ENCODE results near the gene MRE11. TPM values are rescaled to one million over a fixed set of nuclear protein-coding genes. Genes with fewer than 3 reads are reported as not detected.

MRE11 gene
- total RNA-seq, 1 donor from 2014 or later = 40.5 TPM

DNA sequence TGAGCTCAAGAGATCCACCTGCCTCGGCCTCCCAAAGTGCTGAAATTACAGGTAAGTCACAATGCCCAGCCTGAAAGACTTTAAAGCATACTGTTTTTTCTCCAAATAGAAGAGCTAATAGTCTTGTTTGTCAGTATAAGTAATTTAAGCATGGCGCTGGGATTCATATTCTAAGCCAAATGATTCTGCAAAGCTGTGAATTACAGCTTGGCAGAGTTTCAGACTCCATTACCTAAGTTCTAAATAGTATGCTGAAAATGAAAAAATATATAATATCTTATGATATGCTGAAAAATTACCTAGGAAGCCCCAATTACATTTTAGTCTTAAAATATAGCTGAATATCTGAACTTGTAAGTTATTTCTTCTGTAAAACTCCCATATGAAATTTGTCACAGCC lies 39.3 kb downstream of the MRE11 start:
- DNase-seq (ENCODE audit: extremely low spot score in 2 of 2) = no peak
- intact Hi-C loops (cut with DNase I) = no loop called here
- no peak overlapping the region for H3K27ac ChIP-seq
- peaks cover 6% of the 10 kb centered on the region for H3K4me1 ChIP-seq
- peaks cover 0 to under 1% of the 10 kb centered on the region in 2 donors for H3K36me3 ChIP-seq
- no peak overlapping the region for H3K4me3 ChIP-seq
- H3K27me3 ChIP-seq = no peaks in the 10 kb centered on the region
- TF ChIP-seq CTCF (IDR thresholded peaks at IDR 0.05) (no peak), POLR2A (IDR thresholded peaks at IDR 0.05) (no peak), POLR2AphosphoS5 (IDR thresholded peaks at IDR 0.05; ENCODE audit: insufficient read depth in 1 of 2, low read depth in 1 of 2) (no peak)
- no peaks in the 10 kb centered on the region for H3K9me3 ChIP-seq

DNA sequence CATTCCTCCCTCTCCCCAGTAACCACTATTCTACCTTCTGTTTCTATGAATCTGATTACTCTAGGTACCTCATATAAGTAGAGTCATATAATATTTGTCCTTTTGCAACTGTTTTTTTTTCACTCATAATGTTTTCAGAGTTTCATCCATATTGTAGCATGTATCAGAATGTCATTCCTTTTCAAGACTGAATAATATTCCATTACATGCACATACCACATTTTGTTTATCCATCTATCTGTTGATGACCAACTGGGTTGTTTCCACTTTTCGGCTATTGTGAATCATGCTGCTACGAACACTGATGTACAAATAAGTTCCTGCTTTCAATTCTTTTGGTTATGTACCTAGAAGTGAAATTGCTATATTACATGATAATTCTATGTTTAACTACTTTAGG lies 40.7 kb downstream of the MRE11 start:
- H3K4me3 ChIP-seq = no peak overlapping the region
- H3K36me3 ChIP-seq = no peaks in the 10 kb centered on the region
- H3K9me3 ChIP-seq = no peaks in the 10 kb centered on the region
- intact Hi-C loops (cut with DNase I) = no loop called here
- TF ChIP-seq CTCF (IDR thresholded peaks at IDR 0.05) (no peak), POLR2AphosphoS5 (IDR thresholded peaks at IDR 0.05; ENCODE audit: insufficient read depth in 1 of 2, low read depth in 1 of 2) (no peak), POLR2A (IDR thresholded peaks at IDR 0.05) (no peak)
- H3K27me3 ChIP-seq = no peaks in the 10 kb centered on the region
- DNase-seq (ENCODE audit: extremely low spot score in 2 of 2) = no peak
- peaks cover 6% of the 10 kb centered on the region for H3K4me1 ChIP-seq
- no peak overlapping the region for H3K27ac ChIP-seq

GRCh38 chr11:94450048-94450447 lies 43.6 kb downstream of the MRE11 start:
- H3K4me3 ChIP-seq = no peak overlapping the region
- H3K36me3 ChIP-seq = peaks cover 0 to 21% of the 10 kb centered on the region in 2 donors
- H3K27ac ChIP-seq = no peak overlapping the region
- peaks cover 6% of the 10 kb centered on the region for H3K4me1 ChIP-seq
- no peaks in the 10 kb centered on the region for H3K27me3 ChIP-seq
- intact Hi-C loops (cut with DNase I) = no loop called here
- TF ChIP-seq POLR2A (IDR thresholded peaks at IDR 0.05) = no peak
- no peak for TF ChIP-seq CTCF (IDR thresholded peaks at IDR 0.05)
- no peak for TF ChIP-seq POLR2AphosphoS5 (IDR thresholded peaks at IDR 0.05; ENCODE audit: insufficient read depth in 1 of 2, low read depth in 1 of 2)
- no peak for DNase-seq (ENCODE audit: extremely low spot score in 2 of 2)
- H3K9me3 ChIP-seq = no peaks in the 10 kb centered on the region

DNA sequence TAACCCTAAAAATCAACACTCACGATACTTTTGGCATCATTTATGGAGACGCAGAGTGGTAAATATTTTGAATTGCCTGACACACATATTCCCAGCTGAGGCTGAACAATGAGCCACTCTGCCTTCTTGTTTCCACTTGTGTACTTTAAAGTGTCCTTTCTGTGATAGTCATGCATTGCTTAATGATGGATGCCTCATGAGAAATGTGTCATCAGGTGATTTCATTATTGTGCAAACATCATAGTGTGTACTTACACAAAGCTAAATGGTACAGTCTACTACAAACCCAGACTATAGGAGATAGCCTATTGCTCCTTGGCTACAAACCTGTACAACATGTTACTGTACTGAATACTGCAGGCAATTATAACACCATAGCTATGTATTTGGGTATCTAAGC lies 44.2 kb downstream of the MRE11 start:
- H3K4me1 ChIP-seq = peaks cover 6% of the 10 kb centered on the region
- no peaks in the 10 kb centered on the region for H3K27me3 ChIP-seq
- no peak for DNase-seq (ENCODE audit: extremely low spot score in 2 of 2)
- TF ChIP-seq CTCF (IDR thresholded peaks at IDR 0.05) (no peak), POLR2A (IDR thresholded peaks at IDR 0.05) (no peak), POLR2AphosphoS5 (IDR thresholded peaks at IDR 0.05; ENCODE audit: insufficient read depth in 1 of 2, low read depth in 1 of 2) (peak in 1 of 2 donors; percentile 55)
- H3K36me3 ChIP-seq = peaks cover 0 to 24% of the 10 kb centered on the region in 2 donors
- intact Hi-C loops (cut with DNase I) = no loop called here
- no peak overlapping the region for H3K4me3 ChIP-seq
- H3K9me3 ChIP-seq = no peaks in the 10 kb centered on the region
- no peak overlapping the region for H3K27ac ChIP-seq

- TF ChIP-seq CTCF (IDR thresholded peaks at IDR 0.05) (no peak), POLR2AphosphoS5 (IDR thresholded peaks at IDR 0.05; ENCODE audit: insufficient read depth in 1 of 2, low read depth in 1 of 2) (no peak), POLR2A (IDR thresholded peaks at IDR 0.05) (no peak)
Measured at GRCh38 chr11:94449029-94449428, 44.6 kb downstream of the MRE11 start.

More at GRCh38 chr11:94449029-94449428, 44.6 kb downstream of the MRE11 start:
- H3K27me3 ChIP-seq = no peaks in the 10 kb centered on the region
- DNase-seq (ENCODE audit: extremely low spot score in 2 of 2) = no peak
- H3K27ac ChIP-seq = no peak overlapping the region
- peaks cover 0 to 28% of the 10 kb centered on the region in 2 donors for H3K36me3 ChIP-seq
- peaks cover 6% of the 10 kb centered on the region for H3K4me1 ChIP-seq
- H3K9me3 ChIP-seq = no peaks in the 10 kb centered on the region
- intact Hi-C loops (cut with DNase I) = no loop called here
- no peak overlapping the region for H3K4me3 ChIP-seq
